Right cardiac atrium (tissue), 5 donors: ENCODE results near the gene ATXN1. TPM values are rescaled to one million over a fixed set of nuclear protein-coding genes. Genes with fewer than 3 reads are reported as not detected.

Experiments used
- ATAC-seq, 2 donors: fragments of 200-7000 bp; cut with Tn5 transposase; one replicate each; pipeline versions ENCODE4 v1.8.0 to v1.9.1; 2020; ENCODE audit warnings: moderate library complexity in 2 of 2, mild to moderate bottlenecking in 1 of 2
- DNase-seq, 3 donors: peaks; one replicate each; pipeline ENCODE4 v3.0.0-alpha.2; 2020
- H3K27ac ChIP-seq: one replicate; pipeline ENCODE4 v1.5.1; 2013; ENCODE audit warnings: mild to moderate bottlenecking, low read length, control low read depth, moderate library complexity
- H3K27me3 ChIP-seq: one replicate; pipeline ENCODE4 v1.6.1; 2013; ENCODE audit not compliant: control insufficient read depth, insufficient read depth
- H3K4me1 ChIP-seq: one replicate; pipeline ENCODE4 v1.6.1; 2013; ENCODE audit warnings: low read length; ENCODE audit not compliant: control insufficient read depth, insufficient read depth
- H3K4me3 ChIP-seq: one replicate; pipeline ENCODE4 v1.5.1; 2013; ENCODE audit warnings: low read length, control low read depth
- H3K9me3 ChIP-seq: one replicate; pipeline ENCODE4 v1.6.1; 2013; ENCODE audit warnings: low read length; ENCODE audit not compliant: control insufficient read depth
- WGBS: extraction: QIAGEN DNeasy Blood & Tissue Kit; methylation state at CpG from one replicate; pipeline ENCODE4 v1.1.7; 2013; 5-methylcytosine and 5-hydroxymethylcytosine counted together
- intact Hi-C, 4 donors: fragments of 100-400 bp; cut with DNase I; formaldehyde crosslinking; loops; one replicate each; pipeline versions ENCODE4 v1.11.0 to v1.14.0; 2022 to 2023
- polyA plus RNA-seq: library from polyadenylated mRNA; stranded (reverse); fragments of 200-250 nt; gene quantifications from one replicate; pipeline ENCODE4 v1.2.3, GENCODE V29; 2013
- total RNA-seq, 4 donors: library from RNA; stranded (reverse); fragmentation: NEBNext Ultra II Directional; extraction: Animal tissue kit (Norgen Biotek cat#: 25700); gene quantifications; one replicate each; pipeline ENCODE4 v1.2.1, GENCODE V29; 2021
- donor health status: healthy with polysubstance abuse.
- donor health status: DM: no; HTN: yes; CAD: no.
- donor health status: DM: no; HTN: no; CAD: no.
- donor health status: DM: no; HTN: yes; CAD: no; lungs with severe emphysema.
- donor health status: DM: yes; HTN: yes; CAD: no.

ATXN1 gene
- total and polyA plus RNA-seq, 5 donors: 11.8 to 50.7 (median 47.6) TPM

GRCh38 chr6:16740097-16740496, 21.2 kb downstream of the ATXN1 start:
- ATAC-seq: no peak
- H3K27ac ChIP-seq: no peak overlapping the region
- H3K9me3 ChIP-seq: no peaks in the 10 kb centered on the region
- no peak for DNase-seq
- no peaks in the 10 kb centered on the region for H3K27me3 ChIP-seq
- H3K4me1 ChIP-seq: peaks cover 9% of the 10 kb centered on the region
- intact Hi-C loops: no loop called here
- H3K4me3 ChIP-seq: no peak overlapping the region

- intact Hi-C loops: no loop called here
- no peak for DNase-seq
- peaks cover 9% of the 10 kb centered on the region for H3K4me1 ChIP-seq
- no peak overlapping the region for H3K4me3 ChIP-seq
- no peaks in the 10 kb centered on the region for H3K9me3 ChIP-seq
- peak; percentile 12 to 18 for ATAC-seq
- WGBS: 83% methylated on average over 7 of the region's 7 CpGs
- no peaks in the 10 kb centered on the region for H3K27me3 ChIP-seq
- peak overlapping the region; percentile 21 for H3K27ac ChIP-seq
Observed at GRCh38 chr6:16739329-16739801, 21.9 kb downstream of the ATXN1 start.

- Histone ChIP-seq H3K4me3 (no peak overlapping the region), H3K9me3 (no peaks in the 10 kb centered on the region), H3K27ac (no peak overlapping the region), H3K4me1 (peaks cover 15% of the 10 kb centered on the region), H3K27me3 (no peaks in the 10 kb centered on the region)
- intact Hi-C loops: no loop called here
- DNase-seq (no peak), ATAC-seq (no peak)
- 65% methylated on average over 5 of the region's 5 CpGs for WGBS
Observed at GRCh38 chr6:16737925-16738324, 23.3 kb downstream of the ATXN1 start.

GRCh38 chr6:16736856-16737775, 24.1 kb downstream of the ATXN1 start:
- no peaks in the 10 kb centered on the region for H3K9me3 ChIP-seq
- no peak overlapping the region for H3K4me3 ChIP-seq
- H3K4me1 ChIP-seq: peaks cover 11% of the 10 kb centered on the region
- WGBS: 34% methylated on average over 5 of the region's 5 CpGs
- H3K27ac ChIP-seq: no peak overlapping the region
- no peak for DNase-seq
- ATAC-seq: peak; percentile 55 to 71
- intact Hi-C loops: no loop called here
- H3K27me3 ChIP-seq: no peaks in the 10 kb centered on the region

GRCh38 chr6:16735014-16735413, 26.2 kb downstream of the ATXN1 start:
- 80% methylated on average over 2 of the region's 2 CpGs for WGBS
- ATAC-seq: no peak

DNA sequence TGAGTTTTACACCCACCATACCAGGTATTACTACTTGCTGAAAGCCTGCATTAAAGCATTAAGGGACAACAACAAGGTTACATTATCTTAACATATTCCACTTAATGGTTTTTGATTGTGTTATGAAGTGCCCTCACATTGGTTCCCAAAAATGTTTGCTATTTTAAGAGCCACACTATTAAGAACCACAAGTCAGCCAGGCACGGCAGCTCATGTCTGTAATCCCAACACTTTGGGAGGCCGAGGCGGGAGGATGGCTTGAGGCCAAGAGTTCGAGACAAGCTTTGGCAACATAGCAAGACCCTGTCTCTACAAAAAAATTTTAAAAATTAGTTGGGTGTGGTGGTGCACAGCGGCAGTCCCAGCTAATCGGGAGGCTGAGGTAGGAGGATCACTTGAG, 28.2 kb downstream of the ATXN1 start:
- ATAC-seq (no peak), DNase-seq (peak in 1 of 3 donors; percentile 50)
- 57% methylated on average over 6 of the region's 6 CpGs for WGBS
- no peaks in the 10 kb centered on the region for H3K9me3 ChIP-seq
- intact Hi-C loops: no loop called here
- H3K4me3 ChIP-seq: no peak overlapping the region
- H3K4me1 ChIP-seq: peaks cover 8% of the 10 kb centered on the region
- no peak overlapping the region for H3K27ac ChIP-seq
- H3K27me3 ChIP-seq: no peaks in the 10 kb centered on the region

More at GRCh38 chr6:16735014-16735413, 26.2 kb downstream of the ATXN1 start:
- H3K4me1 ChIP-seq: peaks cover 12% of the 10 kb centered on the region
- H3K4me3 ChIP-seq: no peak overlapping the region
- no peak for DNase-seq
- no peaks in the 10 kb centered on the region for H3K27me3 ChIP-seq
- intact Hi-C loops: no loop called here
- H3K27ac ChIP-seq: no peak overlapping the region
- H3K9me3 ChIP-seq: no peaks in the 10 kb centered on the region

DNA sequence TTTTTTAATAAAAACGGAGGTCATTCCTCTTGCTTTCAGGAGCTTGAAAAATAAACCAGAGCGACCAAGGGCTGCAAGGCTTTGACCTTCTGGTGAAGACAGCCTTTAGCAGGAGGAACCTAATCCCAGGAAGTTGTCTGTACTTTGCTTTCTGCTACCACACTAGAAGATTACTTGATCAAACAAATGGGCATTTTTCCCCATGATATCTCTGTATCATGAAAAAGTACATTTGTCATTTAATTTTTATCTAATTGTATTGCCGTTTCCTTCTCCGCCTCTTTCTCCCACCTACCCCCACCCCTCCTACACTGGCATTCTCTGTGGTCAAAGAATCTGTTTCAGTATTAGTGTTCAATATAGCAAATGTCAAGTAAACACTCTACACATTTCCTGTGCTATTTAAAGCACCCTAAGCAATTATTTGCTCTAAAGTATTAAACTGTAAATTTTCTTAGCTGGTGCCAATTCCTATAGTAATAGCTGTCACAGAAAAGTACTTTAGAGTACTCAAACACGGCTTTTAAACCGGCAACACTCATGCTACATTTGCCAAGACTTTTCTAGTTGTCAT, 29.7 kb downstream of the ATXN1 start:
- ATAC-seq (no peak), DNase-seq (no peak)
- intact Hi-C loops: no loop called here
- H3K27me3 ChIP-seq: no peaks in the 10 kb centered on the region
- no peak overlapping the region for H3K4me3 ChIP-seq
- H3K9me3 ChIP-seq: no peaks in the 10 kb centered on the region
- 51% methylated on average over 6 of the region's 6 CpGs for WGBS
- H3K27ac ChIP-seq: no peak overlapping the region
- H3K4me1 ChIP-seq: peaks cover 8% of the 10 kb centered on the region

- H3K27me3 ChIP-seq: no peaks in the 10 kb centered on the region
- H3K4me3 ChIP-seq: no peak overlapping the region
- 47% methylated on average over 7 of the region's 7 CpGs for WGBS
- DNase-seq: no peak
- no peak for ATAC-seq
- H3K9me3 ChIP-seq: no peaks in the 10 kb centered on the region
- H3K27ac ChIP-seq: no peak overlapping the region
- peaks cover 8% of the 10 kb centered on the region for H3K4me1 ChIP-seq
- intact Hi-C loops: no loop called here
Observed at GRCh38 chr6:16730738-16731477, 30.4 kb downstream of the ATXN1 start.

GRCh38 chr6:16729744-16730143, 31.5 kb downstream of the ATXN1 start:
- DNase-seq: no peak
- H3K4me1 ChIP-seq: peaks cover 9% of the 10 kb centered on the region
- H3K27me3 ChIP-seq: no peaks in the 10 kb centered on the region
- no peak overlapping the region for H3K27ac ChIP-seq
- 94% methylated on average over 8 of the region's 8 CpGs for WGBS
- intact Hi-C loops: no loop called here
- H3K9me3 ChIP-seq: no peaks in the 10 kb centered on the region
- H3K4me3 ChIP-seq: no peak overlapping the region
- ATAC-seq: no peak

DNA sequence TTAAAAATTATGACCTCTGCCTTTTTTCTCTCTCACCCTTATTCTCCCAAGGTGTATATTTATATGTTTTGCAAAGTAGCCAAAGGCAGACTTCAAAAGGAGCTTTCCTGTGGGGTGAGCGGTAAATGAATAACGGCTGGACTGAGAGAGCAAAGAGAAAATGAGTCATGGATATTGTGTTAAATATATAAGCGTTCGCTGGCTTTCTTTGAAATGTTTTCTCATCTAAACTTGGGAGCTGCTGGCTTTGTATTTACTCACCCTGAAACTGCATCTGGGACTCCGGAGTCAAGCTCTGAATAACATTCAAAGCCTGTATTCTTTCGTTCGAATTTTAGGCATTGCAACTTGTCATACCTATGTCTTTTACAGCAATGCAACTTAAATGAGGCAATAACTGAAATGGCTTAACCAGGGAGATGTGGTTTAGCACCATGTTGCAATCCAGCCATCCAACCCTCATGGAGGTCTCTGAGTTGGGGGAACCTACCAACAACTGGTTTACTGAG, 32.0 kb downstream of the ATXN1 start:
- H3K27ac ChIP-seq: no peak overlapping the region

More for the DNA sequence above, 32.0 kb downstream of the ATXN1 start:
- DNase-seq (no peak), ATAC-seq (no peak)
- WGBS: 75% methylated on average over 7 of the region's 7 CpGs
- H3K9me3 ChIP-seq: no peaks in the 10 kb centered on the region
- H3K27me3 ChIP-seq: no peaks in the 10 kb centered on the region
- peaks cover 11% of the 10 kb centered on the region for H3K4me1 ChIP-seq
- H3K4me3 ChIP-seq: no peak overlapping the region
- intact Hi-C loops: no loop called here
